Measurements from ENCODE around the gene ADPRS.
A peak's percentile ranks its signal among the peaks of the same experiment; 100 is the strongest.

ADPRS gene

GRCh38 chr1:36109041-36109679, 20.5 kb downstream of the ADPRS start:
- no peak for TF ChIP-seq Cebpa-rat (IDR thresholded peaks at IDR 0.05)
- Histone ChIP-seq H3K27me3 (no peaks in the 10 kb centered on the region), H3K4me3 (no peak overlapping the region), H3K27ac (peak overlapping the region in 3 of 11 experiments; percentile 9 to 40 (median 35); a peak in 4 of 22 replicates), H3K4me2 (peak overlapping the region; percentile 13 to 76 (median 62); a peak in 19 of 22 replicates), H3K9ac (peak overlapping the region in 5 of 11 experiments; percentile 19 to 48 (median 41); a peak in 5 of 22 replicates), H3K9me3 (replicated peaks in 1 of 11) (no peaks in the 10 kb centered on the region), H3K36me3 (no peaks in the 10 kb centered on the region), H3K4me1 (peaks cover 0 to 44% (median 31%) of the 10 kb centered on the region in 10 experiments; a peak in 18 of 20 replicates), H4K20me1 (no peaks in the 10 kb centered on the region)

- H3K9ac ChIP-seq, result no peak overlapping the region
- H4K20me1 ChIP-seq, result peaks cover 0 to 7% (median 0%) of the 10 kb centered on the region in 11 experiments; a peak in 1 of 22 replicates
- H3K4me3 ChIP-seq, result no peak overlapping the region
- H3K9me3 ChIP-seq (replicated peaks in 1 of 11), result no peaks in the 10 kb centered on the region
- no peak for TF ChIP-seq Cebpa-rat (IDR thresholded peaks at IDR 0.05)
- no peak overlapping the region for H3K27ac ChIP-seq
- no peak overlapping the region for H3K4me2 ChIP-seq
- H3K27me3 ChIP-seq, result no peaks in the 10 kb centered on the region
- peaks cover 4 to 49% (median 35%) of the 10 kb centered on the region in 10 experiments; a peak in 19 of 20 replicates for H3K4me1 ChIP-seq
- H3K36me3 ChIP-seq, result no peaks in the 10 kb centered on the region
Observed at GRCh38 chr1:36111151-36111550, 22.5 kb downstream of the ADPRS start.

GRCh38 chr1:36112823-36113222, 24.1 kb downstream of the ADPRS start:
- Histone ChIP-seq H4K20me1 (peaks cover 0 to 7% (median 0%) of the 10 kb centered on the region in 11 experiments; a peak in 1 of 22 replicates), H3K4me2 (no peak overlapping the region), H3K27ac (no peak overlapping the region), H3K9ac (no peak overlapping the region), H3K36me3 (no peaks in the 10 kb centered on the region), H3K4me3 (no peak overlapping the region), H3K27me3 (no peaks in the 10 kb centered on the region), H3K4me1 (peaks cover 7 to 34% (median 27%) of the 10 kb centered on the region in 10 experiments; a peak in 19 of 20 replicates), H3K9me3 (replicated peaks in 1 of 11) (no peaks in the 10 kb centered on the region)
- no peak for TF ChIP-seq Cebpa-rat (IDR thresholded peaks at IDR 0.05)

- Histone ChIP-seq H4K20me1 (peaks cover 0 to 7% (median 0%) of the 10 kb centered on the region in 11 experiments; a peak in 1 of 22 replicates), H3K9me3 (replicated peaks in 1 of 11) (no peaks in the 10 kb centered on the region), H3K9ac (no peak overlapping the region), H3K36me3 (no peaks in the 10 kb centered on the region), H3K4me2 (peak overlapping the region in 8 of 11 experiments; percentile 10 to 62 (median 32); a peak in 12 of 22 replicates), H3K27me3 (no peaks in the 10 kb centered on the region), H3K4me1 (peaks cover 11 to 25% (median 17%) of the 10 kb centered on the region in 10 experiments), H3K27ac (no peak overlapping the region), H3K4me3 (no peak overlapping the region)
- TF ChIP-seq Cebpa-rat (IDR thresholded peaks at IDR 0.05), result no peak
Observed at GRCh38 chr1:36114371-36114770, 25.7 kb downstream of the ADPRS start.

GRCh38 chr1:36115200-36115669, 26.5 kb downstream of the ADPRS start:
- H3K27ac ChIP-seq, result no peak overlapping the region
- H3K36me3 ChIP-seq, result no peaks in the 10 kb centered on the region
- no peaks in the 10 kb centered on the region for H3K27me3 ChIP-seq
- H3K9ac ChIP-seq, result no peak overlapping the region
- TF ChIP-seq Cebpa-rat (IDR thresholded peaks at IDR 0.05), result no peak
- H3K4me1 ChIP-seq, result peaks cover 11 to 30% (median 22%) of the 10 kb centered on the region in 10 experiments
- H3K4me2 ChIP-seq, result peak overlapping the region in 1 of 11 experiments; percentile 37; a peak in 1 of 22 replicates
- H3K9me3 ChIP-seq (replicated peaks in 1 of 11), result no peaks in the 10 kb centered on the region
- no peak overlapping the region for H3K4me3 ChIP-seq
- peaks cover 0 to 7% (median 0%) of the 10 kb centered on the region in 11 experiments; a peak in 1 of 22 replicates for H4K20me1 ChIP-seq

GRCh38 chr1:36115931-36116330, 27.2 kb downstream of the ADPRS start:
- Histone ChIP-seq H3K9ac (no peak overlapping the region; a peak in 1 of 22 replicates), H3K36me3 (no peaks in the 10 kb centered on the region), H3K4me3 (no peak overlapping the region), H3K9me3 (replicated peaks in 1 of 11) (no peaks in the 10 kb centered on the region), H3K4me2 (peak overlapping the region in 3 of 11 experiments; percentile 12 to 44 (median 37); a peak in 4 of 22 replicates), H4K20me1 (peaks cover 0 to 7% (median 0%) of the 10 kb centered on the region in 11 experiments; a peak in 1 of 22 replicates), H3K27me3 (no peaks in the 10 kb centered on the region), H3K27ac (no peak overlapping the region), H3K4me1 (peaks cover 18 to 37% (median 27%) of the 10 kb centered on the region in 10 experiments)
- TF ChIP-seq Cebpa-rat (IDR thresholded peaks at IDR 0.05), result no peak

GRCh38 chr1:36116901-36117300, 28.2 kb downstream of the ADPRS start:
- peaks cover 0 to 7% (median 0%) of the 10 kb centered on the region in 11 experiments; a peak in 1 of 22 replicates for H4K20me1 ChIP-seq
- peaks cover 20 to 43% (median 32%) of the 10 kb centered on the region in 10 experiments for H3K4me1 ChIP-seq
- H3K4me3 ChIP-seq, result no peak overlapping the region
- H3K9ac ChIP-seq, result no peak overlapping the region
- no peak for TF ChIP-seq Cebpa-rat (IDR thresholded peaks at IDR 0.05)
- H3K9me3 ChIP-seq (replicated peaks in 1 of 11), result no peaks in the 10 kb centered on the region
- no peak overlapping the region for H3K4me2 ChIP-seq
- H3K27me3 ChIP-seq, result peaks cover 0 to 8% (median 5%) of the 10 kb centered on the region in 11 experiments; a peak in 17 of 22 replicates
- no peak overlapping the region for H3K27ac ChIP-seq
- H3K36me3 ChIP-seq, result no peaks in the 10 kb centered on the region

GRCh38 chr1:36118447-36119204, 29.9 kb downstream of the ADPRS start:
- H3K4me1 ChIP-seq, result peaks cover 37 to 61% (median 48%) of the 10 kb centered on the region in 10 experiments
- TF ChIP-seq Cebpa-rat (IDR thresholded peaks at IDR 0.05), result no peak
- peaks cover 0 to 7% (median 0%) of the 10 kb centered on the region in 11 experiments; a peak in 1 of 22 replicates for H4K20me1 ChIP-seq
- no peak overlapping the region for H3K4me3 ChIP-seq
- H3K9me3 ChIP-seq (replicated peaks in 1 of 11), result no peaks in the 10 kb centered on the region
- no peak overlapping the region for H3K9ac ChIP-seq
- H3K27ac ChIP-seq, result 0 out of 22 replicates have a peak overlapping the region, but pooled peaks of 1 of the 11 experiments have one; percentile 61
- H3K27me3 ChIP-seq, result peaks cover 0 to 24% (median 21%) of the 10 kb centered on the region in 11 experiments; a peak in 18 of 22 replicates
- H3K36me3 ChIP-seq, result no peaks in the 10 kb centered on the region
- peak overlapping the region in 5 of 11 experiments; percentile 42 to 78 (median 67); a peak in 7 of 22 replicates for H3K4me2 ChIP-seq

All from BLaER1 treated with 17β-estradiol and CSF1 and Interleukin-3, amounts not matched to agents 10 nM and 100 nM (cell line).